ENCODE data around the gene NACC2. TPM values are rescaled to one million over a fixed set of nuclear protein-coding genes. Genes with fewer than 3 reads are reported as not detected.

The NACC2 gene
- total and polyA plus RNA-seq, 10 of the 15 experiments (the other 5 are each of a cell fraction or from before 2014, with no cell fraction given): 0.66 to 14.7 (median 3.5) TPM

DNA sequence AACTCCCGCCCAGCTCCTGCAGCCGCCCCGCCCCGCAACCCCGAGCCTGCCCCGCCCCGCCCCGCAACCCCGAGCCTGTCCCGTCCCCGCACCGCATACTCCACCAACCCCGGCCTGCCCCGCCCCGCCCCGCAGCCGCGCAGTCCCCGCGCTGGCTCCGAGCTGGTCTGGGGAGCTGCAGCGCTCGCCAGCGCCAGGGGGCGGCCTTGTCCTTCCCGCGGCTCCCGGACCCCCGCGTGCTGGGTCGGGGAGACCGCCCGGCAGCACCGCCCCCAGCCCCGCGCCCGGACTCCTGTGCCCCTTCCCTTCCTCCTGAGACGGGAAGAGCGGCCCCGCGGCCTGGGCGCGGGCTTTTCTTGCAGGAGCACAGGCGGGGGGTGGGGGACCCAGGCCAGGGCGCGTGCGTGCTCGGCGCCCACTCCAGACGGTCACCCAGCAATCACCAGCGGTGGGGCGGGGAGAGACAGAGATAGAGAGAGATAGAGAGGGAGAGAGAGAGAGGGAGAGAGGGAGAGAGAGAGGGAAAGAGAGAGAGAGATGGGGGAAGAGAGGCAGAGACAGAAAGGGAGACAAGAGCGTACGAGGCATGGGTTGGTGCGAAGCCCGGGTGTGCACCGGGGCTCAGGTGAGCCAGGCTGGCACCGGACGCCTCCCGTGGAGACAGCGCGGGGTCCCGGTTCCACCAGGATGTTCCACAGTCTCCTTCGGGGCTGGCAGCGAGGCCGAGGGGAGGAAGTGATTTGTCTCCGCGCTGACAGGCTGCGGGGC lies 38.3 kb upstream of the NACC2 start:
- peak; percentile 67 for ATAC-seq
- DNase-seq (ENCODE audit: low read depth, low spot score): no peak
- ChIA-PET POLR2A (no interaction called here), SMC1A (ENCODE audit: uncharacterized antibody, unreplicated experiment) (no interaction called here), RAD21 (ENCODE audit: unreplicated experiment) (no interaction called here), CTCF (no interaction called here)
- Histone ChIP-seq H3K9ac (ENCODE audit: control insufficient read depth, insufficient read depth, low read length) (no peak overlapping the region), H2AFZ (ENCODE audit: control insufficient read depth, low read depth, low read length) (no peak overlapping the region), H3K27me3 (replicated peaks in 1 of 2; ENCODE audit: control insufficient read depth in 2 of 2, insufficient read depth in 2 of 2, low read length in 1 of 2) (peaks cover 0 to 4% of the 10 kb centered on the region in 2 experiments; a peak in 2 of 4 replicates), H4K20me1 (ENCODE audit: control insufficient read depth, insufficient read depth) (no peaks in the 10 kb centered on the region), H3K4me1 (ENCODE audit: control insufficient read depth, insufficient read depth, low read length) (no peaks in the 10 kb centered on the region), H3K36me3 (ENCODE audit: control insufficient read depth in 2 of 2, insufficient read depth in 2 of 2, low read length in 1 of 2) (no peaks in the 10 kb centered on the region), H3K4me2 (ENCODE audit: control insufficient read depth, insufficient read depth) (no peak overlapping the region), H3K27ac (ENCODE audit: control insufficient read depth, insufficient read depth) (no peak overlapping the region), H3K4me3 (no peak overlapping the region), H3K79me2 (ENCODE audit: control insufficient read depth, insufficient read depth, low read length) (no peaks in the 10 kb centered on the region), H3K9me3 (replicated peaks; ENCODE audit: control insufficient read depth, insufficient read depth, low read length) (no peaks in the 10 kb centered on the region)
- FAIRE-seq: no peak
- no TSS peak for BruUV-seq (replicated peaks)
- WGBS (ENCODE audit: insufficient coverage, insufficient replicate concordance, low lambda C conversion rate, missing lambda C conversion rate): 35% methylated on average over 33 of the region's 69 CpGs
- intact Hi-C loops (cut with micrococcal nuclease; ENCODE audit: unreplicated experiment) (no loop called here), in situ Hi-C loops (cut with MboI) (no loop called here)
- no peak for TF ChIP-seq PKNOX1 (IDR thresholded peaks at IDR 0.05)
- no peak for TF ChIP-seq BMI1 (IDR thresholded peaks at IDR 0.05; ENCODE audit: borderline replicate concordance)
- TF ChIP-seq ZNF384 (IDR thresholded peaks at IDR 0.05; ENCODE audit: borderline replicate concordance, low read depth, low read length): no peak
- no peak for TF ChIP-seq LARP7 (IDR thresholded peaks at IDR 0.05)
- peak; percentile 26; the same call in 1 of the 2 replicates for TF ChIP-seq RAD21 (IDR thresholded peaks at IDR 0.05; ENCODE audit: insufficient read depth, low read depth, low read length)
- no peak for TF ChIP-seq SP1 (IDR thresholded peaks at IDR 0.05; ENCODE audit: low read depth, low read length)
- TF ChIP-seq CTCF (IDR thresholded peaks at IDR 0.05 in 2 of 3, conservative IDR thresholded peaks at IDR 0.05 in 1 of 3; ENCODE audit: control insufficient read depth in 2 of 3, extremely low read depth in 1 of 3, insufficient read depth in 1 of 3, low read depth in 3 of 3, low read length in 3 of 3): peak in 2 of 3 experiments; percentile 20 to 27; a peak in 1 of 6 replicates
- no peak for TF ChIP-seq DPF2 (IDR thresholded peaks at IDR 0.05)
- TF ChIP-seq MEF2B (IDR thresholded peaks at IDR 0.05; ENCODE audit: partially characterized antibody, poor library complexity, severe bottlenecking): no peak
- TF ChIP-seq SMC3 (IDR thresholded peaks at IDR 0.05; ENCODE audit: borderline replicate concordance, low read length): peak; percentile 12; the same call in 1 of the 2 replicates
- TF ChIP-seq ZBTB40 (IDR thresholded peaks at IDR 0.05; ENCODE audit: borderline replicate concordance): no peak

Data from GM12878 (cell line).